HEK293 (cell line): ENCODE results near the gene LHX2.

Source experiments
- CTCF ChIA-PET: fragments of 350-600 bp; formaldehyde crosslinking; extraction: SDS; loops from one replicate; lab custom pipeline; 2021; ENCODE audit warnings: antibody characterized with exemption; lab: Yijun Ruan, JAX
- POLR2A ChIA-PET: fragments of 300-600 bp; formaldehyde crosslinking; extraction: SDS; loops from one replicate; lab custom pipeline; 2020; ENCODE audit warnings: antibody characterized with exemption, inconsistent platforms; lab: Yijun Ruan, JAX
- H3K27ac ChIP-seq: fragments of 200-500 bp; sonication (Bioruptor generic); 2 replicates; pipeline ENCODE4 v1.5.1; 2014; ENCODE audit warnings: low read depth, low read length, control low read depth, inconsistent platforms; ENCODE audit errors: extremely low read depth
- H3K36me3 ChIP-seq, 2 experiments: fragments of 200-500 bp in 1 of 2; sonication (Bioruptor generic) in 1 of 2; 1 replicate in 1 of 2; 2 replicates in 1 of 2; pipeline ENCODE4 v1.5.1; 2014 to 2017; ENCODE audit warnings: inconsistent platforms in 2 of 2, low read length in 2 of 2; ENCODE audit not compliant: control insufficient read depth in 2 of 2, insufficient read depth in 1 of 2
- H3K4me1 ChIP-seq: fragments of 200-500 bp; sonication (Bioruptor generic); 2 replicates; pipeline ENCODE4 v1.5.1; 2014; ENCODE audit warnings: mild to moderate bottlenecking, low read length, inconsistent platforms; ENCODE audit not compliant: control insufficient read depth, insufficient read depth
- H3K4me3 ChIP-seq: 2 replicates; pipeline ENCODE4 v1.5.1; 2011; ENCODE audit warnings: low read depth, mild to moderate bottlenecking, control low read depth, low read length, moderate library complexity
- H3K9me3 ChIP-seq: fragments of 200-500 bp; sonication (Bioruptor generic); 2 replicates; pipeline ENCODE4 v1.5.1; 2014; ENCODE audit warnings: low read depth, low read length, inconsistent platforms; ENCODE audit not compliant: control insufficient read depth, insufficient read depth
- BCL11A ChIP-seq: fragments of 450-650 bp; formaldehyde crosslinking; IDR thresholded peaks from 2 replicates; pipeline ENCODE4 v1.5.1; 2016; ENCODE audit warnings: low read depth, missing biosample characterization, missing genetic modification characterization
- GFI1B ChIP-seq: fragments of 450-650 bp; formaldehyde crosslinking; IDR thresholded peaks from 2 replicates; pipeline ENCODE4 v1.5.1; 2016; ENCODE audit warnings: missing biosample characterization, missing genetic modification characterization
- KLF8 ChIP-seq: fragments of 450-650 bp; formaldehyde crosslinking; IDR thresholded peaks from 2 replicates; pipeline ENCODE4 v1.5.1; 2016; ENCODE audit warnings: missing biosample characterization, missing genetic modification characterization
- SALL2 ChIP-seq: fragments of 450-650 bp; formaldehyde crosslinking; IDR thresholded peaks from 2 replicates; pipeline ENCODE4 v1.5.0; 2017; ENCODE audit warnings: missing biosample characterization, mild to moderate bottlenecking, missing genetic modification characterization, borderline replicate concordance
- TRIM28 ChIP-seq: IDR thresholded peaks from 2 replicates; pipeline ENCODE4 v1.6.1; 2011; ENCODE audit warnings: low read length, control low read depth, borderline replicate concordance
- ZBTB20 ChIP-seq: fragments of 450-650 bp; formaldehyde crosslinking; IDR thresholded peaks from 2 replicates; pipeline ENCODE4 v1.5.1; 2016; ENCODE audit warnings: missing biosample characterization, missing genetic modification characterization
- ZFP37 ChIP-seq: fragments of 450-650 bp; formaldehyde crosslinking; IDR thresholded peaks from 2 replicates; pipeline ENCODE4 v1.5.1; 2016; ENCODE audit warnings: missing biosample characterization, missing genetic modification characterization
- ZFP69B ChIP-seq: fragments of 450-650 bp; formaldehyde crosslinking; IDR thresholded peaks from 2 replicates; pipeline ENCODE4 v1.5.1; 2016; ENCODE audit warnings: missing biosample characterization, missing genetic modification characterization
- ZNF155 ChIP-seq: fragments of 450-650 bp; formaldehyde crosslinking; IDR thresholded peaks from 2 replicates; pipeline ENCODE4 v1.5.1; 2016; ENCODE audit warnings: missing biosample characterization, missing genetic modification characterization
- ZNF157 ChIP-seq: fragments of 450-650 bp; formaldehyde crosslinking; IDR thresholded peaks from 2 replicates; pipeline ENCODE4 v1.5.1; 2016; ENCODE audit warnings: missing biosample characterization, missing genetic modification characterization
- ZNF184 ChIP-seq: fragments of 450-650 bp; IDR thresholded peaks from 2 replicates; pipeline ENCODE4 v1.5.1; 2018; ENCODE audit warnings: missing biosample characterization, mild to moderate bottlenecking, missing genetic modification characterization
- ZNF19 ChIP-seq: fragments of 450-650 bp; formaldehyde crosslinking; IDR thresholded peaks from 2 replicates; pipeline ENCODE4; 2016; ENCODE audit warnings: missing biosample characterization, missing genetic modification characterization, low read depth
- ZNF202 ChIP-seq: fragments of 450-650 bp; formaldehyde crosslinking; IDR thresholded peaks from 2 replicates; pipeline ENCODE4 v1.5.1; 2016; ENCODE audit warnings: missing biosample characterization, missing genetic modification characterization, borderline replicate concordance
- ZNF37A ChIP-seq: fragments of 450-650 bp; IDR thresholded peaks from 2 replicates; pipeline ENCODE4 v1.5.1; 2018; ENCODE audit warnings: missing biosample characterization, missing genetic modification characterization
- ZNF48 ChIP-seq: fragments of 450-650 bp; formaldehyde crosslinking; IDR thresholded peaks from 2 replicates; pipeline ENCODE4 v1.5.1; 2016; ENCODE audit warnings: missing biosample characterization, missing genetic modification characterization
- ZNF501 ChIP-seq: fragments of 450-650 bp; formaldehyde crosslinking; IDR thresholded peaks from 2 replicates; pipeline ENCODE4 v1.5.1; 2016; ENCODE audit warnings: missing biosample characterization, missing genetic modification characterization
- ZNF514 ChIP-seq: fragments of 450-650 bp; formaldehyde crosslinking; IDR thresholded peaks from 2 replicates; pipeline ENCODE4 v1.5.1; 2016; ENCODE audit warnings: missing biosample characterization, missing genetic modification characterization
- ZNF585B ChIP-seq: fragments of 450-650 bp; formaldehyde crosslinking; IDR thresholded peaks from 2 replicates; pipeline ENCODE4 v1.5.1; 2016; ENCODE audit warnings: missing biosample characterization, missing genetic modification characterization
- ZNF654 ChIP-seq: fragments of 450-650 bp; formaldehyde crosslinking; IDR thresholded peaks from 2 replicates; pipeline ENCODE4 v1.5.1; 2016; ENCODE audit warnings: low read depth, missing biosample characterization, missing genetic modification characterization
- ZNF747 ChIP-seq: fragments of 450-650 bp; formaldehyde crosslinking; IDR thresholded peaks from 2 replicates; pipeline ENCODE4 v1.5.1; 2016; ENCODE audit warnings: missing biosample characterization, missing genetic modification characterization
- TF ChIP-seq, protein P1 (sequence below): fragments of 450-650 bp; formaldehyde crosslinking; IDR thresholded peaks from 2 replicates; pipeline ENCODE4 v1.5.0; 2017; ENCODE audit warnings: missing biosample characterization, missing genetic modification characterization, borderline replicate concordance
- TF ChIP-seq, protein P2 (sequence below): fragments of 450-650 bp; formaldehyde crosslinking; IDR thresholded peaks from 2 replicates; pipeline ENCODE4 v1.5.1; 2016; ENCODE audit warnings: missing biosample characterization, missing genetic modification characterization, borderline replicate concordance
- TF ChIP-seq, protein P3 (sequence below): fragments of 450-650 bp; formaldehyde crosslinking; conservative IDR thresholded peaks from 2 replicates; pipeline ENCODE4 v1.5.1; 2016; ENCODE audit warnings: low read depth, missing biosample characterization, missing genetic modification characterization
- TF ChIP-seq, protein P4 (sequence below): fragments of 450-650 bp; formaldehyde crosslinking; IDR thresholded peaks from 2 replicates; pipeline ENCODE4 v1.5.1; 2016; ENCODE audit warnings: missing biosample characterization, missing genetic modification characterization

The LHX2 gene

DNA sequence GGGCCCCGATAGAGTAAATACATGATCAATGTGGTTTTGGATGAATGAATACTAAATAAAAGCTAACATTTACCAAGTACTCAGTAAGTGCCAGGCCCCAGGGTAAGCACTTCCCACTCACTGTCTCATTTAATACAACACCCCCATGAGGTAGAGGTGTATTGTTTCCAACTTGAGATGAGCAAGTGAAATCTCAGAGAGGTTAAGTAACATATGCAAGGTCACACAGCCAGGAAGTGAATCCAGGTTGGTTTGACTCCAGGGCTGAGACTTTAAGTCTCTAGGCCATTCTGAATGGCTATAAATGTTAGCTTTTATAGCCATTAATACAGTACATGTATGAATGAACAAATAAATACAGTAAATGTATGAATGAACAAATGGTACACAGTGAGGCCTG lies 39.4 kb downstream of the LHX2 start (continued):
- TF ChIP-seq, protein P1, sequence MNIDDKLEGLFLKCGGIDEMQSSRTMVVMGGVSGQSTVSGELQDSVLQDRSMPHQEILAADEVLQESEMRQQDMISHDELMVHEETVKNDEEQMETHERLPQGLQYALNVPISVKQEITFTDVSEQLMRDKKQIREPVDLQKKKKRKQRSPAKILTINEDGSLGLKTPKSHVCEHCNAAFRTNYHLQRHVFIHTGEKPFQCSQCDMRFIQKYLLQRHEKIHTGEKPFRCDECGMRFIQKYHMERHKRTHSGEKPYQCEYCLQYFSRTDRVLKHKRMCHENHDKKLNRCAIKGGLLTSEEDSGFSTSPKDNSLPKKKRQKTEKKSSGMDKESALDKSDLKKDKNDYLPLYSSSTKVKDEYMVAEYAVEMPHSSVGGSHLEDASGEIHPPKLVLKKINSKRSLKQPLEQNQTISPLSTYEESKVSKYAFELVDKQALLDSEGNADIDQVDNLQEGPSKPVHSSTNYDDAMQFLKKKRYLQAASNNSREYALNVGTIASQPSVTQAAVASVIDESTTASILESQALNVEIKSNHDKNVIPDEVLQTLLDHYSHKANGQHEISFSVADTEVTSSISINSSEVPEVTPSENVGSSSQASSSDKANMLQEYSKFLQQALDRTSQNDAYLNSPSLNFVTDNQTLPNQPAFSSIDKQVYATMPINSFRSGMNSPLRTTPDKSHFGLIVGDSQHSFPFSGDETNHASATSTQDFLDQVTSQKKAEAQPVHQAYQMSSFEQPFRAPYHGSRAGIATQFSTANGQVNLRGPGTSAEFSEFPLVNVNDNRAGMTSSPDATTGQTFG (tag by site-specific recombination), result no peak
- TF ChIP-seq, protein P2, sequence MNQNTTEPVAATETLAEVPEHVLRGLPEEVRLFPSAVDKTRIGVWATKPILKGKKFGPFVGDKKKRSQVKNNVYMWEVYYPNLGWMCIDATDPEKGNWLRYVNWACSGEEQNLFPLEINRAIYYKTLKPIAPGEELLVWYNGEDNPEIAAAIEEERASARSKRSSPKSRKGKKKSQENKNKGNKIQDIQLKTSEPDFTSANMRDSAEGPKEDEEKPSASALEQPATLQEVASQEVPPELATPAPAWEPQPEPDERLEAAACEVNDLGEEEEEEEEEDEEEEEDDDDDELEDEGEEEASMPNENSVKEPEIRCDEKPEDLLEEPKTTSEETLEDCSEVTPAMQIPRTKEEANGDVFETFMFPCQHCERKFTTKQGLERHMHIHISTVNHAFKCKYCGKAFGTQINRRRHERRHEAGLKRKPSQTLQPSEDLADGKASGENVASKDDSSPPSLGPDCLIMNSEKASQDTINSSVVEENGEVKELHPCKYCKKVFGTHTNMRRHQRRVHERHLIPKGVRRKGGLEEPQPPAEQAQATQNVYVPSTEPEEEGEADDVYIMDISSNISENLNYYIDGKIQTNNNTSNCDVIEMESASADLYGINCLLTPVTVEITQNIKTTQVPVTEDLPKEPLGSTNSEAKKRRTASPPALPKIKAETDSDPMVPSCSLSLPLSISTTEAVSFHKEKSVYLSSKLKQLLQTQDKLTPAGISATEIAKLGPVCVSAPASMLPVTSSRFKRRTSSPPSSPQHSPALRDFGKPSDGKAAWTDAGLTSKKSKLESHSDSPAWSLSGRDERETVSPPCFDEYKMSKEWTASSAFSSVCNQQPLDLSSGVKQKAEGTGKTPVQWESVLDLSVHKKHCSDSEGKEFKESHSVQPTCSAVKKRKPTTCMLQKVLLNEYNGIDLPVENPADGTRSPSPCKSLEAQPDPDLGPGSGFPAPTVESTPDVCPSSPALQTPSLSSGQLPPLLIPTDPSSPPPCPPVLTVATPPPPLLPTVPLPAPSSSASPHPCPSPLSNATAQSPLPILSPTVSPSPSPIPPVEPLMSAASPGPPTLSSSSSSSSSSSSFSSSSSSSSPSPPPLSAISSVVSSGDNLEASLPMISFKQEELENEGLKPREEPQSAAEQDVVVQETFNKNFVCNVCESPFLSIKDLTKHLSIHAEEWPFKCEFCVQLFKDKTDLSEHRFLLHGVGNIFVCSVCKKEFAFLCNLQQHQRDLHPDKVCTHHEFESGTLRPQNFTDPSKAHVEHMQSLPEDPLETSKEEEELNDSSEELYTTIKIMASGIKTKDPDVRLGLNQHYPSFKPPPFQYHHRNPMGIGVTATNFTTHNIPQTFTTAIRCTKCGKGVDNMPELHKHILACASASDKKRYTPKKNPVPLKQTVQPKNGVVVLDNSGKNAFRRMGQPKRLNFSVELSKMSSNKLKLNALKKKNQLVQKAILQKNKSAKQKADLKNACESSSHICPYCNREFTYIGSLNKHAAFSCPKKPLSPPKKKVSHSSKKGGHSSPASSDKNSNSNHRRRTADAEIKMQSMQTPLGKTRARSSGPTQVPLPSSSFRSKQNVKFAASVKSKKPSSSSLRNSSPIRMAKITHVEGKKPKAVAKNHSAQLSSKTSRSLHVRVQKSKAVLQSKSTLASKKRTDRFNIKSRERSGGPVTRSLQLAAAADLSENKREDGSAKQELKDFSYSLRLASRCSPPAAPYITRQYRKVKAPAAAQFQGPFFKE (tag by site-specific recombination), result no peak
- TF ChIP-seq SALL2 (tag by site-specific recombination) (no peak), ZNF19 (tag by site-specific recombination) (no peak), ZNF501 (tag by site-specific recombination) (no peak), ZNF747 (tag by site-specific recombination) (no peak), KLF8 (tag by site-specific recombination) (no peak), ZNF37A (tag by site-specific recombination) (no peak), ZNF48 (tag by site-specific recombination) (no peak), ZNF585B (no peak), ZFP37 (tag by site-specific recombination) (no peak)
- TF ChIP-seq, protein P3, sequence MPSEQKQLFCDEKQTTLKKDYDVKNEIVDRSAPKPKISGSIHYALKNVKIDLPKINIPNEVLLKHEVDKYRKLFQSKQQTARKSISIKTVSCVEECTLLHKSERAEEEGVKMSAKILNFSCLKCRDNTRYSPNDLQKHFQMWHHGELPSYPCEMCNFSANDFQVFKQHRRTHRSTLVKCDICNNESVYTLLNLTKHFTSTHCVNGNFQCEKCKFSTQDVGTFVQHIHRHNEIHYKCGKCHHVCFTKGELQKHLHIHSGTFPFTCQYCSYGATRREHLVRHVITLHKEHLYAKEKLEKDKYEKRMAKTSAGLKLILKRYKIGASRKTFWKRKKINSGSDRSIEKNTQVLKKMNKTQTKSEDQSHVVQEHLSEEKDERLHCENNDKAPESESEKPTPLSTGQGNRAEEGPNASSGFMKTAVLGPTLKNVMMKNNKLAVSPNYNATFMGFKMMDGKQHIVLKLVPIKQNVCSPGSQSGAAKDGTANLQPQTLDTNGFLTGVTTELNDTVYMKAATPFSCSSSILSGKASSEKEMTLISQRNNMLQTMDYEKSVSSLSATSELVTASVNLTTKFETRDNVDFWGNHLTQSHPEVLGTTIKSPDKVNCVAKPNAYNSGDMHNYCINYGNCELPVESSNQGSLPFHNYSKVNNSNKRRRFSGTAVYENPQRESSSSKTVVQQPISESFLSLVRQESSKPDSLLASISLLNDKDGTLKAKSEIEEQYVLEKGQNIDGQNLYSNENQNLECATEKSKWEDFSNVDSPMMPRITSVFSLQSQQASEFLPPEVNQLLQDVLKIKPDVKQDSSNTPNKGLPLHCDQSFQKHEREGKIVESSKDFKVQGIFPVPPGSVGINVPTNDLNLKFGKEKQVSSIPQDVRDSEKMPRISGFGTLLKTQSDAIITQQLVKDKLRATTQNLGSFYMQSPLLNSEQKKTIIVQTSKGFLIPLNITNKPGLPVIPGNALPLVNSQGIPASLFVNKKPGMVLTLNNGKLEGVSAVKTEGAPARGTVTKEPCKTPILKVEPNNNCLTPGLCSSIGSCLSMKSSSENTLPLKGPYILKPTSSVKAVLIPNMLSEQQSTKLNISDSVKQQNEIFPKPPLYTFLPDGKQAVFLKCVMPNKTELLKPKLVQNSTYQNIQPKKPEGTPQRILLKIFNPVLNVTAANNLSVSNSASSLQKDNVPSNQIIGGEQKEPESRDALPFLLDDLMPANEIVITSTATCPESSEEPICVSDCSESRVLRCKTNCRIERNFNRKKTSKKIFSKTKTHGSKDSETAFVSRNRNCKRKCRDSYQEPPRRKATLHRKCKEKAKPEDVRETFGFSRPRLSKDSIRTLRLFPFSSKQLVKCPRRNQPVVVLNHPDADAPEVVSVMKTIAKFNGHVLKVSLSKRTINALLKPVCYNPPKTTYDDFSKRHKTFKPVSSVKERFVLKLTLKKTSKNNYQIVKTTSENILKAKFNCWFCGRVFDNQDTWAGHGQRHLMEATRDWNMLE (tag by site-specific recombination), result no peak
- TF ChIP-seq, all 188 proteins: peak for 0

DNA sequence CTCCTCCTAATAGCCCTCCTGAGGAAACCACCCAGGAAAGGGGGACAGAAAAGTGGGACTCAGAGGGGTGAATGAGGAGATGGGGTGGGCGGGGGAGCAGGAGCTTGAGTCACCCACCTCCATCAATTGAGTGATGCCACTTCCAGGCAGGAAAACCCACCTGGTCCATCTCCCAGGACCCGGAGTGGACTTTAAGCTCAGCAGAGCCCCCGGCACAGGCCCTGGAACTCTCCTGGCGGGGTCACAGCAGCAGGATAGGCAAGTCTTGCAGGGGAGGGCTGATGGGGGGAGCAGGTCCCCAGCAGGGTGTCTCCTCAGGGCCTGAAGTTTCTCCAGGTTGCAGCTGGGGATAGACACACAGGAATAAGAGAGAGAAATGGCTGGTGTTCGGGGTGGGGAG lies 40.8 kb downstream of the LHX2 start:
- H3K9me3 ChIP-seq, result no peaks in the 10 kb centered on the region
- no peak overlapping the region for H3K4me3 ChIP-seq
- no peaks in the 10 kb centered on the region for H3K4me1 ChIP-seq
- no peaks in the 10 kb centered on the region for H3K36me3 ChIP-seq
- no peak overlapping the region for H3K27ac ChIP-seq
- ChIA-PET CTCF (interaction anchor here (0.6 to 4.0 kb wide), 2 partner anchors 12 to 268 kb away, joined by 4 to 51 read pairs; no protein-coding TSS in a partner anchor), POLR2A (no interaction called here)
- TF ChIP-seq ZNF155 (tag by site-specific recombination) (no peak), KLF8 (tag by site-specific recombination) (no peak), TRIM28 (no peak), ZFP69B (tag by site-specific recombination) (no peak), ZNF747 (tag by site-specific recombination) (no peak), ZNF157 (tag by site-specific recombination) (no peak), GFI1B (tag by site-specific recombination) (no peak), BCL11A (tag by site-specific recombination) (no peak), ZNF202 (tag by site-specific recombination) (no peak), ZNF514 (tag by site-specific recombination) (no peak), ZNF654 (tag by site-specific recombination) (no peak), ZBTB20 (tag by site-specific recombination) (no peak), ZNF184 (no peak)
- TF ChIP-seq, protein P4, sequence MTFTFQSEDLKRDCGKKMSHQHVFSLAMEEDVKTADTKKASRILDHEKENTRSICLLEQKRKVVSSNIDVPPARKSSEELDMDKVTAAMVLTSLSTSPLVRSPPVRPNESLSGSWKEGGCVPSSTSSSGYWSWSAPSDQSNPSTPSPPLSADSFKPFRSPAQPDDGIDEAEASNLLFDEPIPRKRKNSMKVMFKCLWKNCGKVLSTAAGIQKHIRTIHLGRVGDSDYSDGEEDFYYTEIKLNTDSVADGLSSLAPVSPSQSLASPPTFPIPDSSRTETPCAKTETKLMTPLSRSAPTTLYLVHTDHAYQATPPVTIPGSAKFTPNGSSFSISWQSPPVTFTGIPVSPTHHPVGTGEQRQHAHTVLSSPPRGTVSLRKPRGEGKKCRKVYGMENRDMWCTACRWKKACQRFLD (tag by site-specific recombination), result no peak
